KMS-11 (cell line): ENCODE results near the gene PTH1R.

Experiments used
- H2AFZ ChIP-seq: fragments of 200-600 bp; sonication (generic); 2 replicates; pipeline ENCODE4 v1.6.1; 2016; ENCODE audit warnings: antibody characterized with exemption, mixed run types, low read depth
- H3K27ac ChIP-seq: fragments of 200-600 bp; sonication (generic); 2 replicates; pipeline ENCODE4 v1.6.1; 2016; ENCODE audit warnings: mild to moderate bottlenecking, mixed run types
- H3K27me3 ChIP-seq: fragments of 200-600 bp; sonication (generic); 2 replicates; pipeline ENCODE4 v1.6.1; 2017; ENCODE audit warnings: mild to moderate bottlenecking, low read depth, mixed run types, moderate library complexity; ENCODE audit not compliant: insufficient read depth
- H3K36me3 ChIP-seq: fragments of 200-600 bp; sonication (generic); 2 replicates; pipeline ENCODE4 v1.6.1; 2017; ENCODE audit warnings: mild to moderate bottlenecking, mixed run types; ENCODE audit not compliant: insufficient read depth
- H3K4me1 ChIP-seq: fragments of 200-600 bp; sonication (generic); 2 replicates; pipeline ENCODE4 v1.6.1; 2016; ENCODE audit warnings: mild to moderate bottlenecking, low read depth, mixed run types; ENCODE audit not compliant: poor library complexity, severe bottlenecking
- H3K4me2 ChIP-seq: fragments of 200-600 bp; sonication (generic); 2 replicates; pipeline ENCODE4 v1.7.0; 2016; ENCODE audit warnings: mild to moderate bottlenecking, mixed run types
- H3K4me3 ChIP-seq: fragments of 200-600 bp; sonication (generic); IDR thresholded peaks from 2 replicates; pipeline ENCODE4 v1.6.1; 2017; ENCODE audit warnings: low read depth, low read length, mixed read lengths; ENCODE audit not compliant: insufficient read depth
- H3K79me2 ChIP-seq: fragments of 200-600 bp; sonication (generic); 2 replicates; pipeline ENCODE4 v1.6.1; 2016; ENCODE audit warnings: low read depth, mixed run types; ENCODE audit not compliant: insufficient read depth
- H3K9ac ChIP-seq: fragments of 200-600 bp; sonication (generic); 2 replicates; pipeline ENCODE4 v1.6.1; 2016; ENCODE audit warnings: mild to moderate bottlenecking, mixed run types
- H4K20me1 ChIP-seq: fragments of 200-600 bp; sonication (generic); 2 replicates; pipeline ENCODE4 v1.6.1; 2016; ENCODE audit warnings: mild to moderate bottlenecking, mixed run types; ENCODE audit not compliant: insufficient read depth
- TF ChIP-seq, protein P1 (sequence below): fragments of 200-600 bp; sonication (generic); conservative IDR thresholded peaks from 2 replicates; pipeline ENCODE4 v1.6.1; 2017; ENCODE audit warnings: low read depth, mild to moderate bottlenecking, antibody characterized with exemption, low read length, moderate library complexity, mixed read lengths

The PTH1R gene

DNA sequence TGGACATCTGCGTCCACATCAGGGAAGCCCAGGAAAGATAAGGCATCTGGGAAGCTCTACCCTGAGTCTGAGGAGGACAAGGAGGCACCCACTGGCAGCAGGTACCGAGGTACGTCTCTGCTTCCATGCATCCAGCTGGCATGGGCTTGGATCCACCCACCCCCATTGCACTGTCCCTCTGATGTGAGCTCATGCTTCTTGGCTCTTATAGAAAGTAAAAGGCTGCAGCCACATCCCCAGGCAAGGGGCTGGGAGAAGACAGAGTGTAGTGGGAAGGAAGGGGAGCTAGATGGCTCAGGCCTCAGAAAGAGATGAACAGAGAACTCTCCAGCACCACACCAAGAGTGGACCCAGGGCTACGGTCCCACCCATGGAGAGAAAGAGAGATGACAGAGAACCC, 18.2 kb downstream of the PTH1R start:
- TF ChIP-seq, protein P1, sequence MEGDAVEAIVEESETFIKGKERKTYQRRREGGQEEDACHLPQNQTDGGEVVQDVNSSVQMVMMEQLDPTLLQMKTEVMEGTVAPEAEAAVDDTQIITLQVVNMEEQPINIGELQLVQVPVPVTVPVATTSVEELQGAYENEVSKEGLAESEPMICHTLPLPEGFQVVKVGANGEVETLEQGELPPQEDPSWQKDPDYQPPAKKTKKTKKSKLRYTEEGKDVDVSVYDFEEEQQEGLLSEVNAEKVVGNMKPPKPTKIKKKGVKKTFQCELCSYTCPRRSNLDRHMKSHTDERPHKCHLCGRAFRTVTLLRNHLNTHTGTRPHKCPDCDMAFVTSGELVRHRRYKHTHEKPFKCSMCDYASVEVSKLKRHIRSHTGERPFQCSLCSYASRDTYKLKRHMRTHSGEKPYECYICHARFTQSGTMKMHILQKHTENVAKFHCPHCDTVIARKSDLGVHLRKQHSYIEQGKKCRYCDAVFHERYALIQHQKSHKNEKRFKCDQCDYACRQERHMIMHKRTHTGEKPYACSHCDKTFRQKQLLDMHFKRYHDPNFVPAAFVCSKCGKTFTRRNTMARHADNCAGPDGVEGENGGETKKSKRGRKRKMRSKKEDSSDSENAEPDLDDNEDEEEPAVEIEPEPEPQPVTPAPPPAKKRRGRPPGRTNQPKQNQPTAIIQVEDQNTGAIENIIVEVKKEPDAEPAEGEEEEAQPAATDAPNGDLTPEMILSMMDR, result no peak
- Histone ChIP-seq H3K4me2 (no peak overlapping the region), H2AFZ (no peak overlapping the region), H4K20me1 (no peaks in the 10 kb centered on the region), H3K36me3 (no peaks in the 10 kb centered on the region), H3K4me1 (no peaks in the 10 kb centered on the region), H3K4me3 (no peak overlapping the region), H3K9ac (no peak overlapping the region), H3K79me2 (no peaks in the 10 kb centered on the region), H3K27ac (no peak overlapping the region), H3K27me3 (peaks cover 2% of the 10 kb centered on the region; the same call in 1 of the 2 replicates)

DNA sequence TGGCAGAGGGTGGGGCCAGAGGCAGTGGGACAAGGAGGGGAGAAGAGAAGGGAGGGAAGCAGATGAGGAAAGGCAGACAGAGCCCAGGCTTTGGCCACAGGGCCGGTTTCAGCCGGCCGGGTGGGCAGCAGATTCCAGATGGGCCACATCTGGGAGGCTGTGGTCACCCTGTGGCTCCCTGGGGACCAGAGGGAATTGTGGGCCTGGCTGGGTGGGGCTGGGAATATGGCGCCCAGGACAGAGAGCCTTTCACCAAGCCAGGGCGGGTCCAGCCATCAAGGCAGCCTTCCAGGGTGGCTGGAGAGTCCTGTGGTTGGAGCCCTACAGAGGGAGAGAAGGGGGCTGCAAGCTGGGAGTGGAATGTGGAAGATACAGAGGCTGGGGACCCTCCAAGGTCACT, 18.9 kb downstream of the PTH1R start:
- Histone ChIP-seq H3K4me2 (no peak overlapping the region), H3K36me3 (no peaks in the 10 kb centered on the region), H3K27ac (no peak overlapping the region), H4K20me1 (no peaks in the 10 kb centered on the region), H3K4me1 (no peaks in the 10 kb centered on the region), H2AFZ (no peak overlapping the region), H3K27me3 (peaks cover 2% of the 10 kb centered on the region; the same call in 1 of the 2 replicates), H3K79me2 (no peaks in the 10 kb centered on the region), H3K4me3 (no peak overlapping the region), H3K9ac (no peak overlapping the region)
- TF ChIP-seq, protein P1, result no peak

DNA sequence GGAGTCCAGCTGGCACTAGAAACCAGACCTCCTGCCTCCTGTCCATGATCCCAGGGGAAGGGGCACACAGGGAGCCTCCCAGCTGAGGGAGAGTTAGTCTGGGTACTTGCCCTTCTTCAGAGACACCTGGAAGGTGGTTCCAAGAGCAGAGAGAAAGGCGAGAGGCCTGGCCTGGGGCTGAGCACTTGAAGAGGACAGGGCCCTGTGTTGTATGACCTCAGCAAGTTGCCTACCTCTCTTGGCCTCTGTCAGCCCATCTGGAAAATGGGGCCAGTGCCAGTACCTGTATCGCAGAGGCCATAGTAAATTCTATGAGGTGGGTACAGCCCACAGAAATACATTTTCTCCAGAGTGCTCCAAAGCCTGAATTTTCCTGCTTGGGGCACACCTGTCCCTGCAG, 19.5 kb downstream of the PTH1R start:
- no peak overlapping the region for H3K27ac ChIP-seq
- H3K79me2 ChIP-seq, result no peaks in the 10 kb centered on the region
- H2AFZ ChIP-seq, result no peak overlapping the region
- H3K4me1 ChIP-seq, result no peaks in the 10 kb centered on the region
- TF ChIP-seq, protein P1, result no peak
- H3K9ac ChIP-seq, result no peak overlapping the region
- H3K36me3 ChIP-seq, result no peaks in the 10 kb centered on the region
- peaks cover 2% of the 10 kb centered on the region; the same call in 1 of the 2 replicates for H3K27me3 ChIP-seq
- no peaks in the 10 kb centered on the region for H4K20me1 ChIP-seq
- no peak overlapping the region for H3K4me3 ChIP-seq
- no peak overlapping the region for H3K4me2 ChIP-seq

DNA sequence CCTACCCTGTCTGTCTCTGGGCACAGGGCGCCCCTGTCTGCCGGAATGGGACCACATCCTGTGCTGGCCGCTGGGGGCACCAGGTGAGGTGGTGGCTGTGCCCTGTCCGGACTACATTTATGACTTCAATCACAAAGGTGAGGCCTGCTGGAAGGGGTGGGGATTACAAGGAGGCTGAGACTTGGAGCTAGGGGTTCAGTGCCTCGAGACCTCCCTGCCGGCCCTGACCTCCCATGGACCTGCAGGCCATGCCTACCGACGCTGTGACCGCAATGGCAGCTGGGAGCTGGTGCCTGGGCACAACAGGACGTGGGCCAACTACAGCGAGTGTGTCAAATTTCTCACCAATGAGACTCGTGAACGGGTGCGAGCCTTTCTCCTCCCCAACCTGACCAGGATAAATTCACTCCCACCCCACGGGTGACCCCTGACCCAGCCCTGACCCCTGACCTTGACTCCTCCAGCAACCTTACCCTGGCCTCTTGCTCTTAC, 20.4 kb downstream of the PTH1R start:
- no peak overlapping the region for H2AFZ ChIP-seq
- TF ChIP-seq, protein P1, result no peak
- H3K79me2 ChIP-seq, result no peaks in the 10 kb centered on the region
- no peaks in the 10 kb centered on the region for H3K27me3 ChIP-seq
- no peak overlapping the region for H3K9ac ChIP-seq
- H4K20me1 ChIP-seq, result no peaks in the 10 kb centered on the region
- H3K27ac ChIP-seq, result no peak overlapping the region
- H3K4me3 ChIP-seq, result no peak overlapping the region
- H3K4me1 ChIP-seq, result no peaks in the 10 kb centered on the region
- H3K36me3 ChIP-seq, result no peaks in the 10 kb centered on the region
- H3K4me2 ChIP-seq, result no peak overlapping the region
